NCI-H82 (cell line): ENCODE measurements around the gene CSF2RB.

Source experiments
- DNase-seq: peaks from one replicate; lab custom pipeline; 2025; lab: John Stamatoyannopoulos, UW

Gene CSF2RB

DNA sequence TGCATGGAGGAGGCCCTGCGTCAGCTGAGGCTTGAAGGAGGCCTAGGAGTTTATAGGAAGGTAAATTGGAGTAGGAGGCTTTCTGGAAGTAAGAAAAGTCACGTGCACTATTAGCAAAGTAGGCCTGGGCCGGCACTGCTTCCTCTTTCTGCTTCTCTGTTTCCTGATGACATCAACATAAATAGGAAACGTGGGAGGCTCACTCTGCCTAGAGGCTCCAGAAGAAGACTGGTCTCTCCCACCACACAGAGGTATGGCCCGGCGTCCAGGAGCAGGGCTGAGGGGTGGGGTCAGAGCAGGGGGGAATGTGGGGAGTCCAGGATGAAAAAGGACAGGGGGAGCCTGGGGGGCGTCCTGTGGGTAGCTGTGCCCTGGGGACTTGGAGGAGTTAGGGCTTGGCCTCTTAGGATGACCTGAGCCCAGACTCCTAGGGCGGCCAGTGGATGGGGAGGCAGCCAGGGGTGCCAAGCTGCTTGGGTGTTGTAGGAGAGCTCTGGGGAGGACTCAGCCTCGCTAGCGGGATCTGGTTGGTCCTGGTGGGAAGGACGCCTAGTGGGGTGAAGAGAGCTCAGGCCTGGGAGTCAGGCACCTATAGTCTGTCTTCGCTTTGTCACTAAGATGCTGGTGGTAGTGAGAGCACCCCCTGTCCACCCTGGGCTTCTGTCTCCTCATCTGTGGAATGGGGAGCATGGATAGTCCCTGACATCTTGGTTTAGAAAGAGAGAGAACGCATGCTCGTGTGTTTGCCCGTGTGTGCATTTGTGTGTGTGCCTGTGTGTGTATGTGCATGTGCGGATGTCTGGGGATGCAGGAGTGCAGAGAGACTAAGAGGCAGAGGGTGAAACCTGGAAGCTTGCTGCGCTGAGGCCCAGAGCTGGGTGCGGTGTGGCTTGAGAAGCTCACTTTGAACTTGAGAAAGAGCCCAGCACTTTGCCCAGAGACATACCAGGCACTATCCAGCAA lies at the start of gene CSF2RB:
Gene CSF2RB (plus strand): TSS at position 202 of the 963 bp plus-strand sequence. CDS start 8,580 bp downstream, outside the sequence.
- no peak for DNase-seq

DNA sequence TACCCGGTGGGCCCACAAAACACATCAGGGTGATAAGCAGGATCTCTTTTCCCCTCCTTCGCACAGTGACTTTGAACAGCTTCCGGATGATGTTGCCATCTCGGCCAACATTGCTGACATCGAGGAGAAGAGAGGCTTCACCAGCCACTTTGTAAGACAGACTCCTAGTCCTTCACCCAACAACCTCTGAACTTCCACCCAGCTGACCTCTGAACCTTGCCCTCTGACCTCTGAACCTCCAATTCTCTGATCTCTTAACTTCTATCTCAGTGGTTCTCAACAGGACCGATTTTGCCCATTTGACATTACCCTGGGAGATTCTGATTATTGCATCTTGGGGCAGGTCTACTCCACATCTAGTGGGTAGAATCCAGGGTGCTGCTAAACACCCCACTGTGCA lies 49.4 kb upstream of the CSF2RB start:
- no peak for DNase-seq

DNA sequence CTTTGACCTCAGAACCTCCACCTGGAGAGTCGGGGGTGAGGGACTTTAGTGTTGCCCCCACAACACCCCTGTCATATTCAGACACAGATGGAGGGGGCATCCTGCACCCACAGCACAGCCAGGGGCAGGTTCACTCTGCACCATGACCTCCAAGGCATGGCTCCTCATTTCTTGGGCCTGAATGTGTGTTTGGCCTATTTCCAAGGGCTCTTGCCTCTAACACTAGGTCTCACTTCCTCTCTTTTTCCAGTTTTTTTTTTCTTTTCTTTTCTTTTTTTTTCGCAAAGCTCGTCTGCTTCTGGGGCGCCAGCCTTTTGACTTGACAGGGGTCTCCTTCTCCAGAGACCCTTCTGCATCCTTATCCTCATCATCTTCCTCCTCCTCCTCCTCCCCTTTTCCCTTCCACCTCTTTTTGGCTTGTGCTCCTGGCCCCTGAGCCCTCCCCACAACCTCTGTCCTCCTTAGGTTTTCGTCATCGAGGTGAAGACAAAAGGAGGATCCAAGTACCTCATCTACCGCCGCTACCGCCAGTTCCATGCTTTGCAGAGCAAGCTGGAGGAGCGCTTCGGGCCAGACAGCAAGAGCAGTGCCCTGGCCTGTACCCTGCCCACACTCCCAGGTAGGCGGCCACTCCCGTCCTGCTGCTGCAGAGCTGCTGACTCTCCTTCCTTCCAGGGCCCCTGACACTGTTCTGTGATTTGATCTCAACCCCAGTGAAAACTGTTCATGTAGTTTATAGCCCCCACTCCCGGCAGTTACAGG lies 48.8 kb upstream of the CSF2RB start:
- DNase-seq, result no peak

DNA sequence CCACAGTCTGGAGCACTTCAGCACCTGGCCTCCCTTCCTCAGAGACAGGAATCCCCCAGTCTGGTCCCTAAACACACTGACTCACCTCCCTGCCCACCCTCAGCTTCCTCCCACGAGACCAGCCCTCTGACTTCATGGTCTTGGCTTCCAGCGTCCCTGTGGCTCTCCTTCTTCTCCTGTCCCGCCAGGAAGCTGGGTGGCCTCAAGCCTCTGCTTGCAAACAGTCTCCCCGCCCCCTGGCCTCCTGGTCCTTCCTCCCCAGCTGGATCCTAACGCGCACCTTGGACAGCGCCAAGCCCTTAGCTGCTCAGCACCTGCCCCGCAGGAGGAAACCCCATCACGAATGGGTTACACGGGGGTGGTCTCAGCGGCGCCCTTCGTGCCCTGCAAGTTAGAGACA lies 48.1 kb upstream of the CSF2RB start:
- no peak for DNase-seq

DNA sequence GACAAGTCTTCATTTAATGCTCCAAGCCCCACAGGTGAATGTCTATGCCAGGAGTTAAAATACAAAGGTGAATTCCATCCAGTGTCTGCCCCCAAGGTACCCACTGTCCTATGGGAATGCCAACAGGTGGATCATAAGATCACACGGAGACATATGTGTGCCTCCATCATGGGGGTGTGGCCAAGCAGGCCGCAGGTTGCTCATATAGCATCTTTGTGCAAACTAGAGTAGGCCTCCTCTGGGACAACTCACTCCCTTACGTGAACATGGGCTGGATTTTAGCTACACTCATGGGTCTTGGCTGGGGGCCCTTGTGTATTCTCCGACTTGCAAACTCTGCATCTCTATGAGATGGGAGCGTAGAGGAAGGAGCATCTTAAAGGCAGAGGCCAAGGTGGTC lies 45.7 kb upstream of the CSF2RB start:
- no peak for DNase-seq

DNA sequence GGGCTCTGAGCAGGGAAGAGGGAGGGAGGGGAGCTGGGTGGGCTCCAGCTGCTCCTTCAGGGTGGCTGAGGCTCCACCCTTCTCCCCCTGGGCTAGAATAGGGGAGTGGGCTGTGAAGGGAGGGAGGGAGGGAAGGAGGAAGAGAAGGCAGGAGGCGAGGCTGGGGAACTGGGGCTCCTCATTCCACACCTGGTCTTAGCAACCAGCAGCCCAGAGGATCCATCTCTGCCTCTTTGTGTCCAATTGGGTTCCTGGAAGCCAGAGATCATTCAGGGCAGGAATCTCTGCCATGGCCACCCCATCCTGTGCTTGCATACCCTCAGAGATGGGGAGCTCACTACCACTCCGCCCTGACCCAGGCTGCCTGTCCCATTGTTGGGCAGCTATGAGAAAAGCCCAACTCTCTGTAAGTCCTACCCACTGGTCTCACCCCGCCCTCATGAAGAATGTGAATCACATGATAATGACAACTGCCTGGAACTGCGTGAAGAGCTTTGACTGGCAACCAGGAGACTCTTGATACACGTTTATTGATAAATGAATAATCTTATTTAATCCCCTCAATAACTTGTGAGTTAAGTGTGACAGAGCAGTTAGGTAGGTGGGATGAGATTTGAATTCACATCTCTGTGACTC lies 44.8 kb upstream of the CSF2RB start:
- DNase-seq, result no peak

DNA sequence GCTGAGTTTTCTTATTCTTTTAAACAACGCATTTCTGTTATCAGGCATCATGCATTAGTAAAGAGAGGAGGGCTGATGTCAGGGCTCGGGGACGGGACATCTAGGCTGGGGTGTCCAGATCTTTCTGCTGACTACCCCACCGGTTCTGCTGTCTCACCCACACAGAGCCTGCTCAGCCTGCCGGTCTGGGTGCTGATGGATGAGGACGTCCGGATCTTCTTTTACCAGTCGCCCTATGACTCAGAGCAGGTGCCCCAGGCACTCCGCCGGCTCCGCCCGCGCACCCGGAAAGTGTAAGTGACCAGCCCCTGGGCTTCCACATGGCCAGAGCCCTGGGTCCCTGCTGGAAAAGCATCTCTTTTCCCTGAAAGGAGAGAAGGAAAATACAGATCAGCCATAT lies 43.2 kb upstream of the CSF2RB start:
- DNase-seq, result no peak

DNA sequence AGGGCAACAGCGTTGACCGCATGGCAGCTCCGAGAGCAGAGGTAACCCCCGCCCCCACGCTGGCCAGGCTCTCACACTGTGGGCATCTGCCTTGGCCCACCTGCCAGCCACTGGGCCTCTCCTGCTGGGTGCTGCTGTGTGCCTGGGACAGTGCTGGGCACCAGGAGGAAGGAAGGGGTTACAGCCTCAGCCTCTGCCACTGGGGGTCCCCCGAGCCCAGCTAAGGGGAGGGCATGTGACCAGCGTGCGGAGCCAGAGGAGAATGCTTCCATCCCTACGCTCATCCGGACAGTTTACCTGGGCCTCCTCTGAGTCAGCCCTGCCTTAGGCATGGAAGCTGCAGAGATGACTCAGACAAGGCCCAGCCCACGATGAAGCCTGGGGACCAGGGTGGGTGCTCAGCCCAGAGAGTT lies 41.8 kb upstream of the CSF2RB start:
- DNase-seq, result no peak

DNA sequence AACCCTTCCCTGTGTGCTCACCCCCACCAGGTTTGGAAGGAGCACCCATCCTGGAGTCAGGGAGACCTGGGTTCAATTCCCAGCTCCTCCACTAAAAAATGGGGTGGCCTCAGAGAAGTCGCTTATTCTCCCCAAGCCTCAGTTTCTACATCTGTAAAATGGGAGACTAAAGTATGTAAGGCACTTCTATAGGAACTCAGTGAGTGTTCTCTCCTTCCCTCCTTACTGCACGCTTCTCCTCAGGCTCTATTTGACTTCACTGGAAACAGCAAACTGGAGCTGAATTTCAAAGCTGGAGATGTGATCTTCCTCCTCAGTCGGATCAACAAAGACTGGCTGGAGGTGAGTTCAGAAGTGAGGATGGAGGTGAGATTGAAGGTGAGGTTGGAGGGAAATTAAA lies 41.3 kb upstream of the CSF2RB start:
- DNase-seq, result no peak

DNA sequence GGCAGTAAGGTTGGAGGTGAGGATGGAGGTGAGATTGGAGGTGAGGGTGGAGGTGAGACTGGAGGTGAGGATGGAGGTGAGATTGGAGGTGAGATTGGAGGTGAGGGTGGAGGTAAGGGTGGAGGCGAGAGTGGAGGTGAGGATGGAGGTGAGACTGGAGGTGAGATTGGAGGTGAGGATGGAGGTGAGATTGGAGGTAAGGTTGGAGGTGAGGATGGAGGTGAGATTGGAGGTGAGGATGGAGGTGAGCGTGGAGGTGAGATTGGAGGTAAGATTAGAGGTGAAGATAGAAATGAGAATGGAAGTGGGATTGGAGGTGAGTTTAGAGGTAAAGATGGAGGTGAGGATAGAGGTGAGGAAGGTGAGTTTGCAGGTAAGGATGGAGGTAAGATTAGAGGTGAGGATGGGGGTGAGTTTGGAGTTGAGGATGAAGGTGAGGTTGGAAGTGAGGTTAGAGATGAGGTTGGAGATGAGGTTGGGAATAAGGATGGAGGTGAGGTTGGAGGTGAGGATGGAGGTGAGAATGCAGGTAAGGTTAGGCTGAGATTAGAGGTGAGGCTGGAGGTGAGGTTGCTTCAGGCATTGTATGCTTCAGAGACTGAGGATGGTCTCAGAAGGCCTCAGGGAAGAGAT lies 40.4 kb upstream of the CSF2RB start:
- DNase-seq, result no peak

DNA sequence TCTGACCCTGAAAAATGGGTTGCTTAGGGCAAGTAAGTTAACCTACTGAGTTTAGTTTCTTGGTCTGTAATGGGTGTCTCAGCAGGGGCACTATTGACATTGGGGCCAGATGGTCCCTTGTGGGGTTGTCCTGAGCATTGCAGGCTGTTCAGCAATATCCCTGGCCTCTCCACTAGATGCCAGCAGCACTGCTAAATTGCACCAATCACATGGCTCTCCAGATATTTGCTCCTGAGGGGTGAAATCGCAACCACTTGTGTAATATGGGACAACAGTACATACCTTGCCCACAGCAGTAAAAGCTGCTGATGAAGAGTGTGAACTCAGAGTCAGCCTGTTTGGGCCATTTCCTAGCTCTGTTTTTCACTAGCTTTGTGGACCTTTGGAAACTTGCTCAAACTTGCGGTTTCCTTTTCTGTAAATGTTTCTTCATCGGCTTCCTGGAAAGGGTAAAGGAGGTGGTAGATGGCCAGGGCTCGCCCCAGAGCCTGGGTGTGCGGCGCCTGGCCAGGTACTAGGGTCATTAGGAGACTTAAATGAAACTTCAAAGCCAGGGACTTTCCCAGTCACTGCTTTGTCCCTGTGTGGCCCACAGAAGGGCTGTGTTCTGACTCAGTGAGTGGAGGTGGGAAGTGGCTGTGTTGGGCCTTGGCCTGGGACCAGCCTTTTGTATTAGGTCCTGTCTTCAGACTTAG lies 39.7 kb upstream of the CSF2RB start:
- peak; percentile 52 for DNase-seq

DNA sequence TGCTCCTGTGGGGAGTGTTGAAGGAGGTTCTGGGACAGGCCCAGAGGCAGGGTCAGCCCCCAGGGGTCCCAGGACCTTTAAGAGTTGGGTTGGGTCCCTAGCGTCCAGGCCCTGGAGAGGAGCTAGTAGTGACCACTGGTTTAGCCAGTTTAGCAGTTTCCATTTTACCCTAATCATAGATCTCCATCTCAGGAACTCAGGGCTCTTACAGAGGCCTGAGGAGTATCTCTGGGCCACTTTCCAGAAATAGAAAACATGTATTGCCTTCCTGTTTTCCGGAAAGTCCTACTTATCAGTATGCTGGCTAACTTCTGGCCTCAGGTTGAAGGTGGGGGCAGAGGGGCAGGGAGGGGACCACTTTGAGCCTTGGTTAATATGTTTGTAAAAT lies 39.1 kb upstream of the CSF2RB start:
- DNase-seq, result no peak

DNA sequence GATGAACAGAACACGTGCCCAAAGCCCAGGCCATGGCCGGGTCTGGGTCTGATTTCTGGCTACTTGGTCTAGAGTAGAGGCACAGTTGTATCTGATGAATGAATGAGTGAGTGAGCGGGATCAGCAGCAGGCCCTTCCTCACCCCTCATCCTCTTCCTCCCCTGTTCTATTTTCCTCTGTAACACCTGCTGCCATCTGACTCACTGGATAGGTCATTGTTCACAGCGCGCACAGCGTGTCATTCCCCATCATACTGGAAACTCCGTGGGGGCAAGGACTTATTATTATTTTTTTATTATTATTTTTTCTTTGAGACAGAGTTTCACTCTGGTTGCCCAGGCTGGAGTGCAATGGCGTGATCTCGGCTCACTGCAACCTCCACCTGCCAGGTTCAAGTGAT lies 38.7 kb upstream of the CSF2RB start:
- DNase-seq, result no peak

DNA sequence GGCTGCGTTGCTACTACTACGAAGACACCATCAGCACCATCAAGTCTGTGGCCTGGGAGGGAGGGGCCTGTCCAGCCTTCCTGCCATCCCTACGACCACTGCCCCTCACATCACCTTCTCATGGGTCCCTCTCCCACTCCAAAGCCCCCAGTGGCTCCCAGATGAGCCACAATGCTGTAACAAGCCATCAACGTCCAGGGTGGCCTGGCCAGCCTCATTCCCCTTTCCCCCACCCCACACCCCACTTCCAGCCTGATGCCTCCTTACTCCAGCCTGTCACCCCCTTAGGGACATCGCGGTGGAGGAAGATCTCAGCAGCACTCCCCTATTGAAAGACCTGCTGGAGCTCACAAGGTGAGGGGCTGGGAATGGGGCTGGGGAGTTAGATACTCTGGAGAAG lies 37.7 kb upstream of the CSF2RB start:
- no peak for DNase-seq

DNA sequence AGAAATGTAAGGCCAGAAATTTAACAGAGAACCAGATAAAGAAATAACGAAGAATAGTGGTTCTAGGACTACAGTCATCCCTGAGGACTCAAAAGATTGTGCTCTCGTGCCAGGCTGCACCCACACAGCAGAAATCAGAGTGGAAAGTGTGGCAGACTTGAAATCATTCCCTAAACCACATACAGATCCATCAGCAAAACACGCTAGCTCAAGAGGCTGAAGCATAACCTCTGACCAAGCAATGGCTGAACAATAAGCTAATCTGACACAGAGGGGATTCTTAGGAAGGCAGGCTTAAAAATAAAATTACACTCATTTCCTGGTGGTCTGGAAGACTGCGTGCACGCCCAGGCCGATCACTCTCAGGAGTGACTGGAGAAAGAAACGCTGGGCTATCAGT lies 33.7 kb upstream of the CSF2RB start:
- DNase-seq, result no peak

DNA sequence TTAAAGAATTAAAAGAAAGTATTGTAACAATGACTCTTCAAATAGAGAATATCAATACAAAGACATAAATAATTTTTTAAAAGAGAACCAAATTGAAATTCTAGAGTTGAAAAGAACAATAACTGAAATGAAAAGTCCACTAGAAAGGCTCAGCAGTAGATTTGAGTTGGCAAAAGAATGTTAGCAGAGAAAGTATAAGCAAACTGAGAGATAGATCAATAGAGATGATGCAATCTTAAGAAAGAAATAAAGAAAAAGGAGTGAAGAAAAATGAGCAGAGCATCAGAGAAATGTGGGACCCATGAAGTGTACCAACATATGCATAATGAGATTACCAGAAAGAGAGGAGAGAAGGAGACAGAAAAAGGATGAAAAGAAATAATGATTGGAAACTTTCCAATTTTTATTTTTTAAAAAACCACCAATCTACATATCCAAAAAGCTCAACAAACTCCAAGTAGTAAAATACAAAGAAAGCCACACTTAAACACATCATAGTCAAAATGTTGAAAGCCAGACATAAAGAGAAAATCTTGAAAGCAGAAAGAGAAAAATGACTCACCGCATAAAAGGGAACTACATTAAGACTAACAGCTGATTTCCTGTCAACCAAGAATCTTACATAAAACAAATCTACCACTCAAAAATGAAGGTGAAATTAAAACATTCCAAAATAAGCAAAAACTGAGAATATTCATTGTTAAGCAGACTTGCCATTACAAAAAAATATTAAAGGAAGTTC lies 31.8 kb upstream of the CSF2RB start:
- no peak for DNase-seq

DNA sequence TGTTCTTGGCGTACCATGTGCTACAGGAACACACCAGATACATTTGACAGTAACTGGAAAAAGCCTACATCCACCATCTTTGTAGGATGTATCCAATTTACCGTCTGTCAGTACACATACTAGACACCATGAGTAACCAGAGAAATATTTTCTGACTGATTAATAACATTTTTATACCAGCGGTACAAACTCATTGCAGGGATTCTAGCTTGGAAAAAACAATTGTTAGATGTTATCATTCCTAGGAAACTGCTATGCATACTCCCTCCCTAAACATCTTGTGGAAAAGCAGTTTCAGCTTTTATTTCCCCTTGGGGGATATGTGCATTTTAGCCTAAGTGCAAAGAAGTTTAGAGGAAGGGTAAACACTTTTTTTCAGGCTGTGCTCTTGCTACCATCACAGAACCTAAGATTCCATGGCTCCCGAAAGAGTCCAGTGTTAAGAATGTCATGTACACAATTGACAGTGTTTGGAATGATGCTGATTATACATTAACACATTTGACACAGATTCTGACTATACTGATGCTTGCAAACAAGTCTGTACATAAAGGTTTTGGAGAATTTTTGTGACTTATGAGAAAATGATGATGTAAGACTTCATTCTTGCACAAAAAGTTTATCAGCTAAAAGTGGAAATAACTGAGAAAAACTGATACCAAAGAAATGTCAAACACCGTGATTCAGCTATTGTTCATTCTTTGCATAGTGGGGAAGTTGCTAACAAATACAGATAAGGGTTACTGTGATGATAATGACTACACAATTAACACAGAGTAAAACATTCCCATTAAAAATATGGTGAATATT lies 28.9 kb upstream of the CSF2RB start:
- no peak for DNase-seq

DNA sequence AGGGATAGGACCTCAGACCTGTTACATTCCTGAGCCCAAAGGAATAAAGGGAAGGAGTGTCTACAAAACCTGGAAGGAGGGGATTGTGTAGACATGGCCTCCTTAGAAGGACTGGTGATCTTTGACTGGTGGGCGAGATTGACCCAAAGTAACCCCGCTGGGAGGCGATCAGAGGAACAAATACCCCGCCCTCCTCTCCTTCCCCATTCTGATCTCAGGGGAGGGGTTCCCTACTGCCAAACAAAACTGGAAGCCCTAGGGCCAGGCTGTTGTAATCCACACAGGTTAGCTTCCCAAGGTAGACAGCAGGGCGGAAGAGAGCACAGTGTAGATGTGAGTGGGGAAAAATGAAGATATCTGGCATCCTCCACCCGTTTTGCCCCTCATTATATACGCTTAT lies 28.0 kb upstream of the CSF2RB start:
- no peak for DNase-seq

DNA sequence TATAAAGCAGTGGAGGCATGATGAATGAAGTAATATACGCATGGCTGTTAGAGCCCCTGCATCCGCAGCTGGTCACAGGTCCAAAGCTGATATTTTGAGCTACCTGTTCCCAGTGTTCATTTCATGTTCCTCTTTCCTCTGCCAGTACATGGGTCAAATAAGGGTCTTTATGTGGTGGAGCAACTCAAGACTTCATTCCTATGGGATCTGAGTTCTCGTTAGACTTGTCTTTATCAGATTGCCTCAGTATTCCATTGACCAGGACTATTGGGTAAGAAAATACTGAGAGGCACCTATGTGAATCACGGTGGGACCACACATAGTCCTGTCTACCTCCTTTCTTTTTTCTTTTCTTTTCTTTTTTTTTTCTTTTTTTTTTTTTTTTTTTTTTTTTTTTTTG lies 27.4 kb upstream of the CSF2RB start:
- no peak for DNase-seq

DNA sequence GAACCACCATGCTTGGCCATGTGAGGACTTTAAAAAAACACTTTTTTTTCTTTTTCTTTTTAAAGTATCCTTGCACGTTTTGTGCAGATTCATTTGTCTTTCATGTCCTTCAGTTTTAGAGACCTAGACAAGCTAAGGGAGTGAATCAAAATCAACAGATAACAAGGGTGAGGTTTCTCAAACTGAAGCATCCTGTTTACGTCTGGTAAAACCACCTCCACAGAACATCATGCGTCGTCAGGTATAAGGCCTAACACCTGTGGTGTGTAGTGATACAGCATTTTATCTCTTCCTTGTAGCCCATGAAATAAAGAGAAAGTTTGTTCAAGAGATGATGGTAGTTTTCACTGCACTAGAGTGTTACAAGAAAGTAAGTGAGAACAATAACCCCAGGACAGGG lies 26.3 kb upstream of the CSF2RB start:
- no peak for DNase-seq
